GM12875 (cell line): ENCODE data around the gene AFG1L.
"Not testable (repeated sequence)": the region's sequence is repeated elsewhere in the genome, so short reads cannot be mapped to it uniquely, and the experiment has no call there.

Experiments used
- H3K4me3 ChIP-seq: one replicate; pipeline ENCODE4 v1.5.1; 2011; ENCODE audit warnings: low read depth, low read length, control low read depth
- CTCF ChIP-seq: IDR thresholded peaks from 2 replicates; pipeline ENCODE4 v1.5.1; 2011; ENCODE audit warnings: low read depth, mild to moderate bottlenecking, control low read depth, inconsistent platforms, low read length, moderate library complexity, borderline replicate concordance; ENCODE audit not compliant: insufficient read depth

AFG1L gene

GRCh38 chr6:108291091-108291490, 3.8 kb upstream of the AFG1L start:
- H3K4me3 ChIP-seq, result no peak overlapping the region
- TF ChIP-seq CTCF, result no peak

GRCh38 chr6:108292561-108292960, 2.3 kb upstream of the AFG1L start:
- H3K4me3 ChIP-seq, result not testable (repeated sequence)

GRCh38 chr6:108293527-108294296, 1.1 kb upstream of the AFG1L start:
- no peak overlapping the region for H3K4me3 ChIP-seq
- TF ChIP-seq CTCF, result no peak

GRCh38 chr6:108294297-108294726, 542 bp upstream of the AFG1L start:
- TF ChIP-seq CTCF, result no peak
- H3K4me3 ChIP-seq, result peak overlapping the region; percentile 81

GRCh38 chr6:108295676-108296075, 822 bp downstream of the AFG1L start:
- TF ChIP-seq CTCF, result no peak
- peak overlapping the region; percentile 81 for H3K4me3 ChIP-seq

GRCh38 chr6:108302386-108302785, 7.5 kb downstream of the AFG1L start:
- no peak overlapping the region for H3K4me3 ChIP-seq
- TF ChIP-seq CTCF, result no peak

GRCh38 chr6:108304646-108305045, 9.8 kb downstream of the AFG1L start:
- no peak for TF ChIP-seq CTCF
- H3K4me3 ChIP-seq, result no peak overlapping the region

GRCh38 chr6:108308641-108309040, 13.8 kb downstream of the AFG1L start:
- H3K4me3 ChIP-seq, result not testable (repeated sequence)
